ENCODE results near the gene OR5C1.

Gene OR5C1

GRCh38 chr9:122810306-122810946, 21.7 kb downstream of the OR5C1 start:
- no peak overlapping the region for H3K27ac ChIP-seq (ENCODE audit: poor library complexity, severe bottlenecking)
- H3K27me3 ChIP-seq (ENCODE audit: insufficient read depth, poor library complexity, severe bottlenecking): no peaks in the 10 kb centered on the region
- no peaks in the 10 kb centered on the region for H3K36me3 ChIP-seq (ENCODE audit: low read depth)
- H3K4me3 ChIP-seq (ENCODE audit: severe bottlenecking): no peak overlapping the region
- H3K9me3 ChIP-seq (ENCODE audit: severe bottlenecking): no peaks in the 10 kb centered on the region
- no peak for DNase-seq (ENCODE audit: low spot score)
- H3K4me1 ChIP-seq (ENCODE audit: insufficient read depth, poor library complexity, severe bottlenecking): no peaks in the 10 kb centered on the region
- ATAC-seq (ENCODE audit: low read depth): peak; percentile 91
- peak; percentile 88 for TF ChIP-seq CTCF (IDR thresholded peaks at IDR 0.05; ENCODE audit: poor library complexity, severe bottlenecking)

- Histone ChIP-seq H3K9me3 (ENCODE audit: severe bottlenecking) (no peaks in the 10 kb centered on the region), H3K4me3 (ENCODE audit: severe bottlenecking) (no peak overlapping the region), H3K27me3 (ENCODE audit: insufficient read depth, poor library complexity, severe bottlenecking) (no peaks in the 10 kb centered on the region), H3K27ac (ENCODE audit: poor library complexity, severe bottlenecking) (no peak overlapping the region), H3K4me1 (ENCODE audit: insufficient read depth, poor library complexity, severe bottlenecking) (no peaks in the 10 kb centered on the region), H3K36me3 (ENCODE audit: low read depth) (peaks cover 2% of the 10 kb centered on the region)
- DNase-seq (ENCODE audit: low spot score) (no peak), ATAC-seq (ENCODE audit: low read depth) (no peak)
- TF ChIP-seq CTCF (IDR thresholded peaks at IDR 0.05; ENCODE audit: poor library complexity, severe bottlenecking): no peak
Measured at GRCh38 chr9:122812736-122813135, 24.0 kb downstream of the OR5C1 start.

- Histone ChIP-seq H3K4me3 (ENCODE audit: severe bottlenecking) (no peak overlapping the region), H3K36me3 (ENCODE audit: low read depth) (peaks cover 17% of the 10 kb centered on the region), H3K4me1 (ENCODE audit: insufficient read depth, poor library complexity, severe bottlenecking) (no peaks in the 10 kb centered on the region), H3K27me3 (ENCODE audit: insufficient read depth, poor library complexity, severe bottlenecking) (no peaks in the 10 kb centered on the region), H3K27ac (ENCODE audit: poor library complexity, severe bottlenecking) (no peak overlapping the region), H3K9me3 (ENCODE audit: severe bottlenecking) (no peaks in the 10 kb centered on the region)
- ATAC-seq (ENCODE audit: low read depth): no peak
- DNase-seq (ENCODE audit: low spot score): no peak
- TF ChIP-seq CTCF (IDR thresholded peaks at IDR 0.05; ENCODE audit: poor library complexity, severe bottlenecking): no peak
Measured at GRCh38 chr9:122814545-122814944, 25.8 kb downstream of the OR5C1 start.

GRCh38 chr9:122815544-122815943, 26.8 kb downstream of the OR5C1 start:
- Histone ChIP-seq H3K27ac (ENCODE audit: poor library complexity, severe bottlenecking) (no peak overlapping the region), H3K27me3 (ENCODE audit: insufficient read depth, poor library complexity, severe bottlenecking) (no peaks in the 10 kb centered on the region), H3K4me1 (ENCODE audit: insufficient read depth, poor library complexity, severe bottlenecking) (no peaks in the 10 kb centered on the region), H3K9me3 (ENCODE audit: severe bottlenecking) (no peaks in the 10 kb centered on the region), H3K4me3 (ENCODE audit: severe bottlenecking) (no peak overlapping the region), H3K36me3 (ENCODE audit: low read depth) (peaks cover 26% of the 10 kb centered on the region)
- DNase-seq (ENCODE audit: low spot score) (no peak), ATAC-seq (ENCODE audit: low read depth) (no peak)
- TF ChIP-seq CTCF (IDR thresholded peaks at IDR 0.05; ENCODE audit: poor library complexity, severe bottlenecking): no peak

GRCh38 chr9:122816163-122816867, 27.6 kb downstream of the OR5C1 start:
- no peak for DNase-seq (ENCODE audit: low spot score)
- ATAC-seq (ENCODE audit: low read depth): no peak

More at GRCh38 chr9:122816163-122816867, 27.6 kb downstream of the OR5C1 start:
- Histone ChIP-seq H3K27me3 (ENCODE audit: insufficient read depth, poor library complexity, severe bottlenecking) (no peaks in the 10 kb centered on the region), H3K27ac (ENCODE audit: poor library complexity, severe bottlenecking) (no peak overlapping the region), H3K4me3 (ENCODE audit: severe bottlenecking) (no peak overlapping the region), H3K36me3 (ENCODE audit: low read depth) (peaks cover 30% of the 10 kb centered on the region), H3K9me3 (ENCODE audit: severe bottlenecking) (no peaks in the 10 kb centered on the region), H3K4me1 (ENCODE audit: insufficient read depth, poor library complexity, severe bottlenecking) (no peaks in the 10 kb centered on the region)
- TF ChIP-seq CTCF (IDR thresholded peaks at IDR 0.05; ENCODE audit: poor library complexity, severe bottlenecking): no peak
